GM21786 (cell line): ENCODE measurements around the gene NLRP3.
"Not testable (repeated sequence)": the region's sequence is repeated elsewhere in the genome, so short reads cannot be mapped to it uniquely, and the experiment has no call there.

ENCODE experiments used
- ATAC-seq: cut with Tn5 transposase; IDR thresholded peaks from one replicate; pipeline ENCODE4 v1.9.1; 2021; ENCODE audit not compliant: unreplicated experiment

Gene NLRP3

GRCh38 chr1:247468481-247469140, 52.6 kb downstream of the NLRP3 start:
- ATAC-seq, result no peak

GRCh38 chr1:247469141-247469535, 53.2 kb downstream of the NLRP3 start:
- no peak for ATAC-seq

- not testable (repeated sequence) for ATAC-seq
Measured at GRCh38 chr1:247470942-247471429, 55.0 kb downstream of the NLRP3 start.

- no peak for ATAC-seq
Measured at GRCh38 chr1:247471445-247472016, 55.6 kb downstream of the NLRP3 start.

- no peak for ATAC-seq
Measured at GRCh38 chr1:247472035-247472434, 56.1 kb downstream of the NLRP3 start.

- no peak for ATAC-seq
Measured at GRCh38 chr1:247474367-247474766, 58.4 kb downstream of the NLRP3 start.

GRCh38 chr1:247475793-247476192, 59.8 kb downstream of the NLRP3 start:
- no peak for ATAC-seq

- ATAC-seq, result not testable (repeated sequence)
Measured at GRCh38 chr1:247476328-247477058, 60.5 kb downstream of the NLRP3 start.

GRCh38 chr1:247482747-247483146, 66.8 kb downstream of the NLRP3 start:
- no peak for ATAC-seq

- ATAC-seq, result no peak
Measured at GRCh38 chr1:247487057-247487456, 71.1 kb downstream of the NLRP3 start.

GRCh38 chr1:247491328-247491727, 75.4 kb downstream of the NLRP3 start:
- no peak for ATAC-seq

- ATAC-seq, result no peak
Measured at GRCh38 chr1:247493106-247493505, 77.1 kb downstream of the NLRP3 start.

- peak; percentile 70 for ATAC-seq
Measured at GRCh38 chr1:247494767-247495166, 78.8 kb downstream of the NLRP3 start.

- no peak for ATAC-seq
Measured at GRCh38 chr1:247496581-247497285, 80.8 kb downstream of the NLRP3 start.
